GM12878 (cell line): ENCODE measurements around the gene B4GALT3.

Experiments used
- ATF7 ChIP-seq: fragments of 450-650 bp; IDR thresholded peaks from 2 replicates; pipeline ENCODE4 v1.6.1; 2016; ENCODE audit warnings: low read depth, mild to moderate bottlenecking
- CREB1 ChIP-seq: IDR thresholded peaks from 2 replicates; pipeline ENCODE4 v1.6.1; 2012; ENCODE audit warnings: low read depth, mild to moderate bottlenecking, inconsistent platforms
- EGR1 ChIP-seq, 2 experiments: IDR thresholded peaks; 1 replicate in 1 of 2; 2 replicates in 1 of 2; pipeline ENCODE4 v1.6.1; 2011 to 2012; ENCODE audit warnings: low read depth in 2 of 2, low read length in 2 of 2, borderline replicate concordance in 1 of 2, mild to moderate bottlenecking in 1 of 2, moderate library complexity in 1 of 2
- EZH2 ChIP-seq: IDR thresholded peaks from 2 replicates; pipeline ENCODE4 v1.6.1; 2012; ENCODE audit warnings: low read depth, mild to moderate bottlenecking, control low read depth, inconsistent platforms, low read length, borderline replicate concordance; ENCODE audit not compliant: control insufficient read depth
- MYB ChIP-seq: fragments of 150-350 bp; IDR thresholded peaks from 2 replicates; pipeline ENCODE4 v1.6.1; 2014; ENCODE audit warnings: mild to moderate bottlenecking, low read depth, low read length, borderline replicate concordance
- RAD21 ChIP-seq: IDR thresholded peaks from 2 replicates; pipeline ENCODE4 v1.6.1; 2011; ENCODE audit warnings: mild to moderate bottlenecking, low read depth, low read length, moderate library complexity; ENCODE audit not compliant: insufficient read depth
- RCOR1 ChIP-seq: conservative IDR thresholded peaks from 2 replicates; pipeline ENCODE4 v1.6.1; 2012; ENCODE audit warnings: low read depth, low read length, improper control_type of control experiment
- SMC3 ChIP-seq: IDR thresholded peaks from 2 replicates; pipeline ENCODE4 v1.6.1; 2011; ENCODE audit warnings: low read length, improper control_type of control experiment, borderline replicate concordance
- TAF1 ChIP-seq: IDR thresholded peaks from 2 replicates; pipeline ENCODE4 v1.6.1; 2011; ENCODE audit warnings: mild to moderate bottlenecking, low read depth, low read length, borderline replicate concordance
- TF ChIP-seq, protein P1 (sequence below), 3 experiments: IDR thresholded peaks in 2 of 3; conservative IDR thresholded peaks in 1 of 3; 2 replicates each; pipeline ENCODE4 v1.5.1; 2011; ENCODE audit warnings: low read depth in 3 of 3, low read length in 3 of 3, mild to moderate bottlenecking in 3 of 3, control low read depth in 2 of 3, moderate library complexity in 2 of 3, inconsistent platforms in 1 of 3, mixed read lengths in 1 of 3; ENCODE audit not compliant: control insufficient read depth in 2 of 3, insufficient read depth in 1 of 3; ENCODE audit errors: extremely low read depth in 1 of 3
- TF ChIP-seq, protein P2 (sequence below): fragments of 450-650 bp; IDR thresholded peaks from 2 replicates; pipeline ENCODE4 v1.6.1; 2016; ENCODE audit warnings: mild to moderate bottlenecking
- TF ChIP-seq, protein P3 (sequence below): IDR thresholded peaks from 2 replicates; pipeline ENCODE4 v1.6.1; 2012; ENCODE audit warnings: low read length, inconsistent platforms

DNA sequence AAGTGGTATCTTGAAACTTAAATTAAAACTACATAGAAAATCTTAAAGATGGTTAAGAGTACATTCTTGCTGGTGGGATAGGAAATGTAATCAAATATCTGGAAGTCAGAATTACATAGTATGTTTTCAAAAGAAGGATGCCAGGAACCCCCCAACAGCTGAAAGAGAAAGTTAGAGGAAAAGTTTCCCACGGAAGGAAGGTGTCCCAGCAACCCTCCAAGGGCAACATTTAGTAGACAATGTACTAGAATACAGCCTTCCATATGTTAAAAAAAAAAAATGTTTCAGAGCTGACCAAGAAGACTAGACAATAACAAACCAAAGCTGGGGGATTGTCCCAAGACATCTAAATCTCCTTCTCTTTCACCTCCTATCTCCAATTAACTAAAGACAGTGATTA, 47.0 kb downstream of the B4GALT3 start:
- TF ChIP-seq CREB1 (no peak), EZH2 (no peak), ATF7 (no peak), MYB (no peak), RCOR1 (no peak), TAF1 (no peak), EGR1 (IDR thresholded peaks at IDR 0.05; ENCODE audit: borderline replicate concordance in 1 of 2, low read depth in 2 of 2, low read length in 2 of 2) (no peak), SMC3 (no peak), RAD21 (no peak)
- TF ChIP-seq, protein P1, sequence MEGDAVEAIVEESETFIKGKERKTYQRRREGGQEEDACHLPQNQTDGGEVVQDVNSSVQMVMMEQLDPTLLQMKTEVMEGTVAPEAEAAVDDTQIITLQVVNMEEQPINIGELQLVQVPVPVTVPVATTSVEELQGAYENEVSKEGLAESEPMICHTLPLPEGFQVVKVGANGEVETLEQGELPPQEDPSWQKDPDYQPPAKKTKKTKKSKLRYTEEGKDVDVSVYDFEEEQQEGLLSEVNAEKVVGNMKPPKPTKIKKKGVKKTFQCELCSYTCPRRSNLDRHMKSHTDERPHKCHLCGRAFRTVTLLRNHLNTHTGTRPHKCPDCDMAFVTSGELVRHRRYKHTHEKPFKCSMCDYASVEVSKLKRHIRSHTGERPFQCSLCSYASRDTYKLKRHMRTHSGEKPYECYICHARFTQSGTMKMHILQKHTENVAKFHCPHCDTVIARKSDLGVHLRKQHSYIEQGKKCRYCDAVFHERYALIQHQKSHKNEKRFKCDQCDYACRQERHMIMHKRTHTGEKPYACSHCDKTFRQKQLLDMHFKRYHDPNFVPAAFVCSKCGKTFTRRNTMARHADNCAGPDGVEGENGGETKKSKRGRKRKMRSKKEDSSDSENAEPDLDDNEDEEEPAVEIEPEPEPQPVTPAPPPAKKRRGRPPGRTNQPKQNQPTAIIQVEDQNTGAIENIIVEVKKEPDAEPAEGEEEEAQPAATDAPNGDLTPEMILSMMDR (IDR thresholded peaks at IDR 0.05 in 2 of 3, conservative IDR thresholded peaks at IDR 0.05 in 1 of 3; ENCODE audit: control insufficient read depth in 2 of 3, extremely low read depth in 1 of 3, insufficient read depth in 1 of 3, low read depth in 3 of 3, low read length in 3 of 3), result no peak
- TF ChIP-seq, protein P2, sequence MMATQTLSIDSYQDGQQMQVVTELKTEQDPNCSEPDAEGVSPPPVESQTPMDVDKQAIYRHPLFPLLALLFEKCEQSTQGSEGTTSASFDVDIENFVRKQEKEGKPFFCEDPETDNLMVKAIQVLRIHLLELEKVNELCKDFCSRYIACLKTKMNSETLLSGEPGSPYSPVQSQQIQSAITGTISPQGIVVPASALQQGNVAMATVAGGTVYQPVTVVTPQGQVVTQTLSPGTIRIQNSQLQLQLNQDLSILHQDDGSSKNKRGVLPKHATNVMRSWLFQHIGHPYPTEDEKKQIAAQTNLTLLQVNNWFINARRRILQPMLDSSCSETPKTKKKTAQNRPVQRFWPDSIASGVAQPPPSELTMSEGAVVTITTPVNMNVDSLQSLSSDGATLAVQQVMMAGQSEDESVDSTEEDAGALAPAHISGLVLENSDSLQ, result no peak
- TF ChIP-seq, protein P3, sequence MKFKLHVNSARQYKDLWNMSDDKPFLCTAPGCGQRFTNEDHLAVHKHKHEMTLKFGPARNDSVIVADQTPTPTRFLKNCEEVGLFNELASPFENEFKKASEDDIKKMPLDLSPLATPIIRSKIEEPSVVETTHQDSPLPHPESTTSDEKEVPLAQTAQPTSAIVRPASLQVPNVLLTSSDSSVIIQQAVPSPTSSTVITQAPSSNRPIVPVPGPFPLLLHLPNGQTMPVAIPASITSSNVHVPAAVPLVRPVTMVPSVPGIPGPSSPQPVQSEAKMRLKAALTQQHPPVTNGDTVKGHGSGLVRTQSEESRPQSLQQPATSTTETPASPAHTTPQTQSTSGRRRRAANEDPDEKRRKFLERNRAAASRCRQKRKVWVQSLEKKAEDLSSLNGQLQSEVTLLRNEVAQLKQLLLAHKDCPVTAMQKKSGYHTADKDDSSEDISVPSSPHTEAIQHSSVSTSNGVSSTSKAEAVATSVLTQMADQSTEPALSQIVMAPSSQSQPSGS, result no peak
